Endothelial cell of umbilical vein (primary cell): ENCODE data around the gene PTPRD. TPM values are rescaled to one million over a fixed set of nuclear protein-coding genes. Genes with fewer than 3 reads are reported as not detected.
"Not testable (repeated sequence)": the region's sequence is repeated elsewhere in the genome, so short reads cannot be mapped to it uniquely, and the experiment has no call there.

Experiments used
- BruUV-seq: library from RNA; stranded (reverse); fragments of 400-500 nt; replicated peaks from 2 replicates; lab custom pipeline; 2021; lab: Mats Ljungman, UMichigan
- CTCF ChIA-PET: fragments of 300-600, 350-600 bp; sonication (Branson Sonifier 250); formaldehyde crosslinking; loops from one replicate; lab custom pipeline; 2021; ENCODE audit warnings: antibody characterized with exemption, inconsistent platforms; lab: Charles Lee
- POLR2A ChIA-PET: fragments of 300-600, 350-600 bp; sonication (Branson Sonifier 250); formaldehyde crosslinking; loops from one replicate; lab custom pipeline; 2021; ENCODE audit warnings: antibody characterized with exemption, inconsistent platforms; lab: Charles Lee
- DNase-seq: peaks from one replicate; pipeline ENCODE4 v3.0.0-alpha.2; 2011; ENCODE audit warnings: low read depth, low spot score
- FAIRE-seq: peaks from 2 replicates; lab custom pipeline; 2011; peaks lifted over from hg19 to GRCh38; lab: Jason Lieb, UNC
- H2AFZ ChIP-seq: 2 replicates; pipeline ENCODE4 v1.6.0; 2012; ENCODE audit warnings: low read depth, low read length, control low read depth, inconsistent platforms
- H3K27ac ChIP-seq: 2 replicates; pipeline ENCODE4 v1.5.1; 2011; ENCODE audit warnings: low read depth, mild to moderate bottlenecking, control low read depth, low read length, moderate library complexity; ENCODE audit not compliant: insufficient read depth
- H3K27me3 ChIP-seq, 2 experiments: 2 replicates each; pipeline versions ENCODE4 v1.6.0 to v1.6.1; 2011; ENCODE audit warnings: low read length in 2 of 2, mixed read lengths in 1 of 2; ENCODE audit not compliant: control insufficient read depth in 2 of 2, insufficient read depth in 2 of 2
- H3K36me3 ChIP-seq, 2 experiments: 2 replicates in 1 of 2; 3 replicates in 1 of 2; pipeline ENCODE4 v1.5.1; 2011; ENCODE audit warnings: low read length in 2 of 2, mild to moderate bottlenecking in 1 of 2, moderate library complexity in 1 of 2; ENCODE audit not compliant: control insufficient read depth in 2 of 2, insufficient read depth in 2 of 2; ENCODE audit errors: extremely low read depth in 1 of 2
- H3K4me1 ChIP-seq: 3 replicates; pipeline ENCODE4 v1.5.1; 2011; ENCODE audit warnings: mild to moderate bottlenecking, low read length; ENCODE audit not compliant: control insufficient read depth, insufficient read depth; ENCODE audit errors: extremely low read depth
- H3K4me2 ChIP-seq: 2 replicates; pipeline ENCODE4 v1.6.1; 2011; ENCODE audit warnings: low read length, control low read depth, mixed read lengths; ENCODE audit not compliant: insufficient read depth
- H3K4me3 ChIP-seq, 3 experiments: fragments of 200-600 bp in 1 of 3; sonication (generic), shearing (Covaris generic) in 1 of 3; replicated peaks in 1 of 3; 2 replicates each; pipeline ENCODE4 v1.5.1; 2011 to 2016; ENCODE audit warnings: control low read depth in 3 of 3, low read length in 3 of 3, mild to moderate bottlenecking in 2 of 3, inconsistent platforms in 1 of 3, low read depth in 1 of 3, moderate library complexity in 1 of 3; ENCODE audit not compliant: insufficient read depth in 1 of 3
- H3K79me2 ChIP-seq: 2 replicates; pipeline ENCODE4 v1.6.0; 2012; ENCODE audit warnings: low read length, inconsistent platforms; ENCODE audit not compliant: control insufficient read depth, insufficient read depth
- H3K9ac ChIP-seq: replicated peaks from 2 replicates; pipeline ENCODE3; 2011; ENCODE audit warnings: low read length, control low read depth; ENCODE audit not compliant: insufficient read depth; ENCODE audit errors: extremely low read depth
- H3K9me1 ChIP-seq: replicated peaks from 3 replicates; pipeline ENCODE4 v1.6.0; 2011; ENCODE audit warnings: mild to moderate bottlenecking, low read length; ENCODE audit not compliant: control insufficient read depth, insufficient read depth; ENCODE audit errors: extremely low read depth
- H3K9me3 ChIP-seq: replicated peaks from 2 replicates; pipeline ENCODE4 v1.5.1; 2012; ENCODE audit warnings: low read length, inconsistent platforms; ENCODE audit not compliant: control insufficient read depth, insufficient read depth
- H4K20me1 ChIP-seq: replicated peaks from 2 replicates; pipeline ENCODE3; 2011; ENCODE audit warnings: mild to moderate bottlenecking, low read length; ENCODE audit not compliant: control insufficient read depth, insufficient read depth; ENCODE audit errors: extremely low read depth
- EZH2 ChIP-seq: IDR thresholded peaks from 2 replicates; pipeline ENCODE4 v1.6.1; 2012; ENCODE audit warnings: borderline replicate concordance, low read depth, mild to moderate bottlenecking, moderate library complexity, low read length, inconsistent platforms; ENCODE audit not compliant: severe bottlenecking
- FOS ChIP-seq: IDR thresholded peaks from 2 replicates; pipeline ENCODE4 v1.6.1; 2011; ENCODE audit warnings: mild to moderate bottlenecking, low read length, moderate library complexity, borderline replicate concordance; ENCODE audit not compliant: insufficient read depth
- GATA2 ChIP-seq: IDR thresholded peaks from 2 replicates; pipeline ENCODE4 v1.7.0; 2011; ENCODE audit warnings: low read depth, mild to moderate bottlenecking, moderate library complexity, mixed read lengths, low read length; ENCODE audit not compliant: insufficient read length, insufficient read depth
- JUN ChIP-seq: IDR thresholded peaks from 2 replicates; pipeline ENCODE4 v1.6.1; 2011; ENCODE audit warnings: borderline replicate concordance, low read depth; ENCODE audit not compliant: insufficient read length, insufficient read depth
- MYC ChIP-seq: IDR thresholded peaks from one replicate; pipeline ENCODE4 v1.6.1; 2011; ENCODE audit warnings: mild to moderate bottlenecking, low read depth, low read length
- POLR2A ChIP-seq: IDR thresholded peaks from 2 replicates; pipeline ENCODE4 v1.6.1; 2012; ENCODE audit warnings: low read depth, mild to moderate bottlenecking, control low read depth, low read length
- POLR2AphosphoS5 ChIP-seq: IDR thresholded peaks from 2 replicates; pipeline ENCODE4 v1.6.1; 2012; ENCODE audit warnings: low read depth, mild to moderate bottlenecking, control low read depth, low read length, moderate library complexity; ENCODE audit not compliant: insufficient read depth
- dilution Hi-C: fragments of 300-500 bp; cut with MboI; formaldehyde crosslinking; loops from one replicate; pipeline ENCODE4 v1.15.0; 2019; ENCODE audit warnings: low sequenced_read_pairs; ENCODE audit not compliant: extremely low pct_ligation_motif_present
- intact Hi-C: fragments of 100-400 bp; cut with micrococcal nuclease; formaldehyde crosslinking; loops from one replicate; pipeline ENCODE4 v1.10.0; 2022
- polyA plus RNA-seq, 4 experiments: library from polyadenylated mRNA; depleted of rRNA in 3 of 4; stranded (reverse) in 3 of 4; unstranded in 1 of 4; fragments of >200 nt; gene quantifications; 2 replicates each; pipeline versions ENCODE4 v1.2.1 to v1.2.3, GENCODE V29; 2011 to 2012; ENCODE audit warnings: missing spikeins in 1 of 4
- total RNA-seq: library from RNA; stranded (reverse); gene quantifications from 2 replicates; pipeline ENCODE4 v1.2.3, GENCODE V29; 2021
- TF ChIP-seq, protein P1 (sequence below): IDR thresholded peaks from 2 replicates; pipeline ENCODE4 v1.6.1; 2011; ENCODE audit not compliant: insufficient read depth, insufficient read length
- TF ChIP-seq, protein P2 (sequence below), 2 donors: IDR thresholded peaks; 1 replicate in 1 of 2; 2 replicates in 1 of 2; pipeline ENCODE4 v1.5.1; 2011; ENCODE audit warnings: low read length in 2 of 2, mild to moderate bottlenecking in 2 of 2, moderate library complexity in 2 of 2, control low read depth in 1 of 2, inconsistent platforms in 1 of 2, low read depth in 1 of 2; ENCODE audit not compliant: insufficient read depth in 1 of 2; ENCODE audit errors: extremely low read depth in 1 of 2

The PTPRD gene
- total and polyA plus RNA-seq, 2 donors (not counting 3 experiments of a cell fraction or from before 2014, with no cell fraction given): 5.5 to 5.7 TPM

GRCh38 chr9:9469271-9469670, 1143.5 kb downstream of the PTPRD start:
- no TSS peak for BruUV-seq
- H3K9ac ChIP-seq: no peak overlapping the region
- no peak overlapping the region for H3K4me3 ChIP-seq
- FAIRE-seq (no peak), DNase-seq (no peak)
- no peak overlapping the region for H3K4me2 ChIP-seq
- CTCF ChIA-PET: no interaction called here
- dilution Hi-C loops (no loop called here), intact Hi-C loops (no loop called here)
- no peaks in the 10 kb centered on the region for H3K27me3 ChIP-seq
- H3K9me3 ChIP-seq: no peaks in the 10 kb centered on the region
- no peaks in the 10 kb centered on the region for H3K36me3 ChIP-seq
- POLR2A ChIA-PET: no interaction called here
- H3K79me2 ChIP-seq: no peaks in the 10 kb centered on the region
- no peak overlapping the region for H2AFZ ChIP-seq
- no peak for TF ChIP-seq MYC
- TF ChIP-seq, protein P1, sequence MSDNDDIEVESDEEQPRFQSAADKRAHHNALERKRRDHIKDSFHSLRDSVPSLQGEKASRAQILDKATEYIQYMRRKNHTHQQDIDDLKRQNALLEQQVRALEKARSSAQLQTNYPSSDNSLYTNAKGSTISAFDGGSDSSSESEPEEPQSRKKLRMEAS: no peak
- TF ChIP-seq GATA2: no peak
- TF ChIP-seq EZH2: no peak
- TF ChIP-seq JUN: no peak
- TF ChIP-seq, protein P2, sequence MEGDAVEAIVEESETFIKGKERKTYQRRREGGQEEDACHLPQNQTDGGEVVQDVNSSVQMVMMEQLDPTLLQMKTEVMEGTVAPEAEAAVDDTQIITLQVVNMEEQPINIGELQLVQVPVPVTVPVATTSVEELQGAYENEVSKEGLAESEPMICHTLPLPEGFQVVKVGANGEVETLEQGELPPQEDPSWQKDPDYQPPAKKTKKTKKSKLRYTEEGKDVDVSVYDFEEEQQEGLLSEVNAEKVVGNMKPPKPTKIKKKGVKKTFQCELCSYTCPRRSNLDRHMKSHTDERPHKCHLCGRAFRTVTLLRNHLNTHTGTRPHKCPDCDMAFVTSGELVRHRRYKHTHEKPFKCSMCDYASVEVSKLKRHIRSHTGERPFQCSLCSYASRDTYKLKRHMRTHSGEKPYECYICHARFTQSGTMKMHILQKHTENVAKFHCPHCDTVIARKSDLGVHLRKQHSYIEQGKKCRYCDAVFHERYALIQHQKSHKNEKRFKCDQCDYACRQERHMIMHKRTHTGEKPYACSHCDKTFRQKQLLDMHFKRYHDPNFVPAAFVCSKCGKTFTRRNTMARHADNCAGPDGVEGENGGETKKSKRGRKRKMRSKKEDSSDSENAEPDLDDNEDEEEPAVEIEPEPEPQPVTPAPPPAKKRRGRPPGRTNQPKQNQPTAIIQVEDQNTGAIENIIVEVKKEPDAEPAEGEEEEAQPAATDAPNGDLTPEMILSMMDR (IDR thresholded peaks at IDR 0.05; ENCODE audit: extremely low read depth in 1 of 2, insufficient read depth in 1 of 2, low read depth in 1 of 2, low read length in 2 of 2): no peak
- no peak for TF ChIP-seq FOS
- TF ChIP-seq POLR2A: no peak
- no peak for TF ChIP-seq POLR2AphosphoS5
- H4K20me1 ChIP-seq: no peaks in the 10 kb centered on the region
- H3K4me1 ChIP-seq: no peaks in the 10 kb centered on the region
- H3K27ac ChIP-seq: no peak overlapping the region
- no peaks in the 10 kb centered on the region for H3K9me1 ChIP-seq

GRCh38 chr9:9441874-9442273, 1170.9 kb downstream of the PTPRD start:
- dilution Hi-C loops, H3K4me3 ChIP-seq, H3K79me2 ChIP-seq, intact Hi-C loops, H3K4me2 ChIP-seq, DNase-seq, H3K9ac ChIP-seq, CTCF ChIA-PET, H3K27me3 ChIP-seq, H3K9me1 ChIP-seq, H3K9me3 ChIP-seq, H3K27ac ChIP-seq, H4K20me1 ChIP-seq, POLR2A ChIA-PET, FAIRE-seq, H3K4me1 ChIP-seq, H3K36me3 ChIP-seq, H2AFZ ChIP-seq, BruUV-seq: not testable (repeated sequence)
